HG03108 (cell line): ENCODE data around the gene ZNF316.
"Not testable (repeated sequence)": the region's sequence is repeated elsewhere in the genome, so short reads cannot be mapped to it uniquely, and the experiment has no call there.

Source experiments
- ATAC-seq: cut with Tn5 transposase; IDR thresholded peaks from one replicate; pipeline ENCODE4 v1.9.1; 2021; ENCODE audit warnings: moderate library complexity; ENCODE audit not compliant: unreplicated experiment

ZNF316 gene

GRCh38 chr7:6646465-6646864 is 9.3 kb downstream of the ZNF316 start:
- ATAC-seq, result no peak

GRCh38 chr7:6647080-6647479 is 10.0 kb downstream of the ZNF316 start:
- no peak for ATAC-seq

GRCh38 chr7:6647541-6647940 is 10.4 kb downstream of the ZNF316 start:
- no peak for ATAC-seq

- no peak for ATAC-seq
These were observed 11.1 kb downstream of the ZNF316 start for GRCh38 chr7:6648066-6648814.

GRCh38 chr7:6648815-6649104 is 11.6 kb downstream of the ZNF316 start:
- ATAC-seq, result no peak

GRCh38 chr7:6649241-6649961 is 12.3 kb downstream of the ZNF316 start:
- ATAC-seq, result no peak

- no peak for ATAC-seq
These were observed 13.0 kb downstream of the ZNF316 start for GRCh38 chr7:6650086-6650485.

GRCh38 chr7:6650521-6651011 is 13.4 kb downstream of the ZNF316 start:
- ATAC-seq, result no peak

- no peak for ATAC-seq
These were observed 14.8 kb downstream of the ZNF316 start for GRCh38 chr7:6651851-6652445.

GRCh38 chr7:6652446-6653011 is 15.4 kb downstream of the ZNF316 start:
- no peak for ATAC-seq

GRCh38 chr7:6653071-6654003 is 16.2 kb downstream of the ZNF316 start:
- ATAC-seq, result no peak

GRCh38 chr7:6654113-6654841 is 17.2 kb downstream of the ZNF316 start:
- no peak for ATAC-seq

- ATAC-seq, result no peak
These were observed 17.9 kb downstream of the ZNF316 start for GRCh38 chr7:6654842-6655610.

GRCh38 chr7:6655636-6656385 is 18.7 kb downstream of the ZNF316 start:
- no peak for ATAC-seq

- ATAC-seq, result no peak
These were observed 19.3 kb downstream of the ZNF316 start for GRCh38 chr7:6656413-6656812.

GRCh38 chr7:6658618-6659345 is 21.7 kb downstream of the ZNF316 start:
- no peak for ATAC-seq

GRCh38 chr7:6670851-6671250 is 33.7 kb downstream of the ZNF316 start:
- ATAC-seq, result not testable (repeated sequence)
